GM23338 (cell line): ENCODE data around the gene SCART1. TPM values are rescaled to one million over a fixed set of nuclear protein-coding genes. Genes with fewer than 3 reads are reported as not detected.
A peak's percentile ranks its signal among the peaks of the same experiment; 100 is the strongest.
"Not testable (repeated sequence)": the region's sequence is repeated elsewhere in the genome, so short reads cannot be mapped to it uniquely, and the experiment has no call there.

Experiments
- ATAC-seq: fragments of 200-7000 bp; cut with Tn5 transposase; 3 replicates; pipeline ENCODE4 v1.9.1; 2020
- DNase-seq: peaks from one replicate; pipeline ENCODE4 v3.0.0-alpha.2; 2015; ENCODE audit warnings: low spot score
- H2AFZ ChIP-seq: fragments of 200-600 bp; sonication (generic); 2 replicates; pipeline ENCODE4 v1.8.0; 2016; ENCODE audit warnings: antibody characterized with exemption, mild to moderate bottlenecking, moderate library complexity
- H3F3A ChIP-seq: fragments of 200-600 bp; sonication (generic); replicated peaks from 2 replicates; pipeline ENCODE4 v1.8.0; 2017; ENCODE audit warnings: antibody characterized with exemption, mixed run types, low read depth
- H3K27ac ChIP-seq: fragments of 200-600 bp; sonication (generic); 2 replicates; pipeline ENCODE4 v1.6.1; 2016; ENCODE audit warnings: low read depth
- H3K27me3 ChIP-seq: fragments of 200-600 bp; sonication (generic); 2 replicates; pipeline ENCODE4 v1.8.0; 2016; ENCODE audit warnings: mild to moderate bottlenecking, mixed run types, moderate library complexity; ENCODE audit not compliant: insufficient read depth
- H3K36me3 ChIP-seq: fragments of 200-600 bp; sonication (generic); 2 replicates; pipeline ENCODE4 v1.8.0; 2016; ENCODE audit warnings: mild to moderate bottlenecking; ENCODE audit not compliant: insufficient read depth
- H3K4me1 ChIP-seq: fragments of 200-600 bp; sonication (generic); 2 replicates; pipeline ENCODE4 v1.8.0; 2016; ENCODE audit warnings: mild to moderate bottlenecking, moderate library complexity; ENCODE audit not compliant: insufficient read depth
- H3K4me2 ChIP-seq: fragments of 200-600 bp; sonication (generic); 2 replicates; pipeline ENCODE4 v1.7.1; 2017; ENCODE audit warnings: mixed run types
- H3K4me3 ChIP-seq: fragments of 200-600 bp; sonication (generic); 2 replicates; pipeline ENCODE4 v1.6.1; 2016; ENCODE audit warnings: mixed run types
- H3K79me2 ChIP-seq: fragments of 200-600 bp; sonication (generic); replicated peaks from 2 replicates; pipeline ENCODE4 v1.8.0; 2017; ENCODE audit warnings: mild to moderate bottlenecking; ENCODE audit not compliant: insufficient read depth
- H3K9me2 ChIP-seq: fragments of 200-600 bp; sonication (generic); 2 replicates; pipeline ENCODE4 v1.8.0; 2017; ENCODE audit not compliant: insufficient read depth
- H4K20me1 ChIP-seq: fragments of 200-600 bp; sonication (generic); replicated peaks from 2 replicates; pipeline ENCODE4 v1.8.0; 2017; ENCODE audit warnings: mild to moderate bottlenecking; ENCODE audit not compliant: insufficient read depth
- H3K27ac Mint-ChIP-seq: 2 replicates; pipeline ENCODE4 v1.8.0; 2020; ENCODE audit warnings: inconsistent platforms, mild to moderate bottlenecking, moderate library complexity, mixed read lengths
- H3K27me3 Mint-ChIP-seq: 3 replicates; pipeline ENCODE4 v1.8.0; 2022; ENCODE audit warnings: low read depth, mild to moderate bottlenecking, moderate library complexity, mixed read lengths, inconsistent platforms; ENCODE audit not compliant: insufficient read depth, poor library complexity
- H3K36me3 Mint-ChIP-seq: 3 replicates; pipeline ENCODE4 v1.8.0; 2021; ENCODE audit warnings: low read depth, mild to moderate bottlenecking, inconsistent platforms, moderate library complexity, mixed read lengths
- H3K4me1 Mint-ChIP-seq: 3 replicates; pipeline ENCODE4 v1.8.0; 2020; ENCODE audit warnings: mild to moderate bottlenecking, inconsistent platforms, mixed read lengths
- H3K4me3 Mint-ChIP-seq: 3 replicates; pipeline ENCODE4 v1.8.0; 2021; ENCODE audit warnings: moderate library complexity, mild to moderate bottlenecking, inconsistent platforms, mixed read lengths
- H3K9me3 Mint-ChIP-seq: 3 replicates; pipeline ENCODE4 v1.8.0; 2020; ENCODE audit warnings: moderate library complexity, mild to moderate bottlenecking, inconsistent platforms, mixed read lengths
- CTCF ChIP-seq, 2 experiments: fragments of 200-600 bp in 1 of 2; sonication (generic) in 1 of 2; conservative IDR thresholded peaks; 2 replicates each; pipeline versions ENCODE4 v1.5.1 to v1.6.1; 2016 to 2017; ENCODE audit warnings: antibody characterized with exemption in 2 of 2, low read depth in 2 of 2, mild to moderate bottlenecking in 2 of 2, moderate library complexity in 1 of 2
- ETS1 ChIP-seq: IDR thresholded peaks from 2 replicates; pipeline ENCODE4 v1.6.1; 2016; ENCODE audit warnings: antibody characterized with exemption
- EZH2 ChIP-seq: fragments of 200-600 bp; sonication (generic); IDR thresholded peaks from one replicate; pipeline ENCODE4 v1.8.0; 2017; ENCODE audit warnings: antibody characterized with exemption, mild to moderate bottlenecking, low read depth; ENCODE audit not compliant: unreplicated experiment
- JUNB ChIP-seq: IDR thresholded peaks from one replicate; pipeline ENCODE4 v1.6.1; 2016; ENCODE audit warnings: antibody characterized with exemption; ENCODE audit not compliant: unreplicated experiment
- POLR2AphosphoS5 ChIP-seq: IDR thresholded peaks from 2 replicates; pipeline ENCODE4 v1.6.1; 2016; ENCODE audit warnings: antibody characterized with exemption, low read depth
- REST ChIP-seq: IDR thresholded peaks from one replicate; pipeline ENCODE4 v1.6.1; 2018; ENCODE audit warnings: antibody characterized with exemption; ENCODE audit not compliant: unreplicated experiment
- ZNF114 ChIP-seq: fragments of 250-450 bp; sonication (Bioruptor Pico); IDR thresholded peaks from 2 replicates; pipeline ENCODE4 v1.5.0; 2020; ENCODE audit warnings: mild to moderate bottlenecking, moderate library complexity
- ZNF331 ChIP-seq: fragments of 250-450 bp; sonication (Bioruptor Pico); IDR thresholded peaks from 2 replicates; pipeline ENCODE4 v1.5.0; 2020; ENCODE audit warnings: low read depth, mild to moderate bottlenecking, moderate library complexity
- polyA plus RNA-seq: library from polyadenylated mRNA; unstranded; fragments of >200 nt; fragmentation: Nextera tagmentation; extraction: Ambion mirVana; gene quantifications from 2 replicates; pipeline ENCODE4 v1.2.1, GENCODE V29; 2016
- total RNA-seq: library from RNA; depleted of rRNA; stranded (reverse); fragments of >200 nt; shearing (Covaris generic); gene quantifications from 2 replicates; pipeline ENCODE4 v1.2.3, GENCODE V29; 2014

Gene SCART1
- total and polyA plus RNA-seq, 2 experiments from 2014 or later, result 0.59 TPM; not detected in 1

- TF ChIP-seq REST, result no peak
- TF ChIP-seq EZH2, result no peak
- no peak for TF ChIP-seq POLR2AphosphoS5
- no peak for TF ChIP-seq ZNF331 (CRISPR knock-in tag)
These were observed 31.4 kb upstream of the SCART1 start (continued) for GRCh38 chr10:133422223-133422806.

- peaks cover 21% of the 10 kb centered on the region for H3K27me3 Mint-ChIP-seq
- H3K27ac Mint-ChIP-seq, result no peak overlapping the region
- DNase-seq (peak; percentile 31), ATAC-seq (peak; percentile 16)
- 0 out of 2 replicates have a peak, but pooled peaks cover 2% of the 10 kb centered on the region for H3F3A ChIP-seq
- H3K27ac ChIP-seq, result no peak overlapping the region
- peaks cover 22% of the 10 kb centered on the region for H3K27me3 ChIP-seq
- no peaks in the 10 kb centered on the region for H3K9me2 ChIP-seq
- H3K4me1 ChIP-seq, result no peaks in the 10 kb centered on the region
- no peak overlapping the region for H2AFZ ChIP-seq
- peaks cover 1% of the 10 kb centered on the region for H3K9me3 Mint-ChIP-seq
- H3K36me3 Mint-ChIP-seq, result peaks cover 9% of the 10 kb centered on the region; the same call in 1 of the 3 replicates
- TF ChIP-seq ZNF331 (CRISPR knock-in tag) (no peak), POLR2AphosphoS5 (peak; percentile 43), ZNF114 (CRISPR knock-in tag) (no peak), CTCF (conservative IDR thresholded peaks at IDR 0.05; ENCODE audit: low read depth in 2 of 2) (no peak), JUNB (no peak), EZH2 (peak; percentile 19), ETS1 (no peak), REST (no peak)
- peak overlapping the region; percentile 74 for H3K4me2 ChIP-seq
- no peaks in the 10 kb centered on the region for H3K79me2 ChIP-seq
- H3K4me1 Mint-ChIP-seq, result no peaks in the 10 kb centered on the region
- H3K4me3 ChIP-seq, result peak overlapping the region; percentile 50
- H3K4me3 Mint-ChIP-seq, result peak overlapping the region; percentile 60; the same call in 2 of the 3 replicates
- H4K20me1 ChIP-seq, result no peaks in the 10 kb centered on the region; the same call in 1 of the 2 replicates
- H3K36me3 ChIP-seq, result no peaks in the 10 kb centered on the region
These were observed 30.7 kb upstream of the SCART1 start for GRCh38 chr10:133422807-133423771.

- H3K4me3 ChIP-seq, H2AFZ ChIP-seq, DNase-seq, H3F3A ChIP-seq, H3K9me2 ChIP-seq, H3K4me3 Mint-ChIP-seq, H3K4me1 ChIP-seq, H3K9me3 Mint-ChIP-seq, H3K4me2 ChIP-seq, H3K27ac Mint-ChIP-seq, H3K36me3 ChIP-seq, H3K27ac ChIP-seq, H3K79me2 ChIP-seq, H4K20me1 ChIP-seq, H3K36me3 Mint-ChIP-seq, H3K4me1 Mint-ChIP-seq: not testable (repeated sequence)
- peaks cover 22% of the 10 kb centered on the region for H3K27me3 ChIP-seq
- peak; percentile 24 for ATAC-seq
- peaks cover 20% of the 10 kb centered on the region for H3K27me3 Mint-ChIP-seq
These were observed 29.6 kb upstream of the SCART1 start for GRCh38 chr10:133424102-133424501.
